Right hindlimb (tissue), 1 donor: Measurements from ENCODE around the gene STMN3.
"Not testable (repeated sequence)": the region's sequence is repeated elsewhere in the genome, so short reads cannot be mapped to it uniquely, and the experiment has no call there.

ENCODE experiments used
- DNase-seq: peaks from one replicate; pipeline ENCODE4 v3.0.0-alpha.2; 2018

The STMN3 gene

DNA sequence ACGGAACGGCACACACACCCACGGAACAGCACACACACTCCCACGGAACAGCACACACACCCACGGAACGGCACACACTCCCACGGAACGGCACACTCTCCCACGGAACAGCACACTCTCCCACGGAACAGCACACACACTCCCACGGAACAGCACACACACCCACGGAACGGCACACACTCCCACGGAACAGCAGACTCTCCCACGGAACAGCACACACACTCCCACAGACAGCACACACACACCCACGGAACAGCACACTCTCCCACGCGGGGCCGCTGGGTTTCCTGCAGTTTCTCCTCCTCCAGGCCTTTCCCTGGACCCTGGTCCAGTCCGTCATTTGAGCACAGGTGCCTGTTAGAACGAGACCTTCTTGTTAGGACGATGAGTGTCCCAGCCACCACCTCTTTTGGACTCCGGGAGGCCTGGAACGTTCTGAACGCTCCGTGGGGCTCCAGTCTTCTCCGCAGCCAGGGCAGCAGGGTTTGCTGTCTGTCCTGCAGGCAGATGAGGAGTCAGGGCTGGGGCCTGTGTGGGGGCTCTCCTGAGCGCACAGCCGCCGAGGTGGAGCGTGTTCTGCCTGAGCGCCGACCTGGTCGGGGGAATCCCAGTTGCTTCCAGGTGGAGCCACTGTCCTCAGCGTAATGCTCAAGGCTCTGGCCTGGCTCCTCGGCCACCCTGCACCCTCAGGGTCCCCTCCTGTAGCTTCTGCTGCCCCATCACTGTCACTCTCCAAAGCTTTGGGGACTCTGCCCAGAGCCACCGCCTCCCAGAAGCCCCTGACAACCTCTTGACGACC is 25.6 kb upstream of the STMN3 start:
- no peak for DNase-seq

DNA sequence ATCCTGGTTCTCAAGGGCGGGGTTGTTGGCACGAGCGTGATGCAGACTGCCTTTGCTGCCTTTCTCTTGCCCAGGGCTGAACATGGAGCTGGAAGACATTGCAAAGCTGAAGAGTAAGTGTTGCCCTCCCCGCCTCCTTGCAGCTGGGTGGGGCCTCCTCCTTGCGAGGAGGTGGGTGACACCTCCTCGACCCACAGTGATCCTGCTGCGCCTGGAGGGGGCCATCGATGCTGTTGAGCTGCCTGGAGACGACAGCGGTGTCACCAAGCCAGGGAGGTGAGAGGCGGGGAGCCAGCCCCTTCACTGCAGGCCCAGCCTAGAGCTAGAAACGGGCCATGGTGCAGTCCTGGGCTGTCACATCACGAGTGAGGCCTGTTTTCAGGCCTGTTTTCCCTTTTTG is 24.8 kb upstream of the STMN3 start:
- no peak for DNase-seq

GRCh38 chr20:63675681-63676368 is 22.6 kb upstream of the STMN3 start:
- DNase-seq: no peak

- DNase-seq: no peak
These were observed 20.7 kb upstream of the STMN3 start for GRCh38 chr20:63673951-63674350.

- DNase-seq: no peak
These were observed 19.4 kb upstream of the STMN3 start for GRCh38 chr20:63672666-63673065.

- DNase-seq: not testable (repeated sequence)
These were observed 18.5 kb upstream of the STMN3 start for GRCh38 chr20:63671695-63672094.

DNA sequence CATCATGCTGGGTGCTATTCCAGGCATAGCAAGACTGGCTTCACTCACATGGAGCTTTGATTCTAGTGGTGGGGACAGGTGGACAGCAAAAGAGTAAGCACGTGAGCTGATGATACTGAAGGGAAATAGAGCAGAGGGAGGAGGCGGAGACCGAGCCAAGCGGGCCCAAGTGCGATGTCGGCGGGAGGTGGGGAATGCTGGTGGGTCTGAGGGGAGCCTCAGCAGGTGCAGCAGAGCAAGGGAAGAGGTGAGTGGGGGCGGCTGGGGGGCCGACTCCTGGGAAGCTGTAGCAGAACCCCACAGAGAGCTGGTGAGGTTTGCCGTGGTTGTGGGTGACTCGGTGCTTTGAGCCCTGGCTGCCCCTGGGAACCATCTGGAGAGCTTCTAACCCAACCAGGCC is 15.1 kb upstream of the STMN3 start:
- DNase-seq: no peak

- DNase-seq: no peak
These were observed 14.6 kb upstream of the STMN3 start for GRCh38 chr20:63667858-63668257.

DNA sequence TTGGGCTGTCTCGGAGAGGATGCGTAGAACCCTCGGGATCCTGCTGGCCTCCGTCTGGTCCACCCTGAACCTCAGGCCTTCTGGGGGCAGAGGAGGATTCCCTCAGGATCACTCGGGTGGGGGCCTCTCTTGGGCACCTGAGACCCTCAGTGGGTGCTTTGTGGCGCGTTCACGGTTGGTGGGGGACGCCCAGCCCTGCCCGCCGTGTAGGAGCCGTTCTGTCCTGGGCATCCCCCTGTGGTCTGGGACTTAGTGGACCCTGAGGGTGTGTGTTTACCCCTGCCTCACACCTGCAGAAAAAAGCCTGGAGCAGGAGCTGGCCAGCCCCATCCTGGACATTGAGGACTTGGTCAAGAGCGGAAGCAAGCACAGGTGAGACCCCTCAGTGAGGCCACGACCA is 12.5 kb upstream of the STMN3 start:
- DNase-seq: no peak

DNA sequence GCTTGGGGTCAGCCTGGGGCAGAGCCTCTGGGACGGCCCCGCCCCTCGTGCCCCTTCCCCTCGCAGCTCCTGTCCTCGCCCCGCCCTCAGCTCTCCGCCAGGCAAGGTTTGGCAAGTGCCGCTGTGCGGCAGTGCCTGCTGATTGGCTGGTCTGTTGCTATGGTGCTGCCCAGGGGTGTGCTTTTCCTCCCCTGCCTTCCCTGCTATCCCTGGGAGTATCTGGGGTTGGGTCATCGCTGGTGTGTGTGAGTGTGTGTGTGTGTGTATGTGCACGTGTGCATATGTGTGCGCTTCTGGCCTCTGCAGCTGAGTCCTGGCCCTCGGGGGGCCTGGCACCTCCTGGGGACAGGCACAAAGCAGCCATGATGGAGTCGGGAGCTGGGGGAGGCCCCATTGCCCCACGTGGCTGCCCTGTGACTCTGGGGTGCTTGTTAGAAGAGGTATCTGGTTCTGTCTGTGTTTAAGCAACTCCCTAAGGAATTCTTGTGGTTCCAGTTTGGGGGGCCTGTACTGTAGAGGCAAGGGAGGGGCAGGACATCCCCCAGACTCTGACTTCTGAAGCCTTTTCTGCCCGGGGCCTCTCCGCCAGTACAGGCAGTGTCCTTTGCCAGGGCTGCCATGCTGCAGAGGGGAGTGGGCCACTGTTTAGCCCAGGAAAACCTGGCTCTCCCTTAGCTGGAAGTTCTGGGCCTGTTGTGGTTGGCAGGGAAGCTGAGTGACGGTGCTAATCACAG is 11.8 kb upstream of the STMN3 start:
- no peak for DNase-seq

GRCh38 chr20:63664143-63664851 is 11.1 kb upstream of the STMN3 start:
- DNase-seq: no peak

GRCh38 chr20:63663332-63664066 is 10.3 kb upstream of the STMN3 start:
- DNase-seq: no peak

GRCh38 chr20:63662813-63663189 is 9.6 kb upstream of the STMN3 start:
- DNase-seq: no peak

GRCh38 chr20:63661959-63662812 is 9.0 kb upstream of the STMN3 start:
- DNase-seq: no peak

- no peak for DNase-seq
These were observed 7.9 kb upstream of the STMN3 start for GRCh38 chr20:63661108-63661507.

GRCh38 chr20:63660622-63661021 is 7.4 kb upstream of the STMN3 start:
- no peak for DNase-seq

DNA sequence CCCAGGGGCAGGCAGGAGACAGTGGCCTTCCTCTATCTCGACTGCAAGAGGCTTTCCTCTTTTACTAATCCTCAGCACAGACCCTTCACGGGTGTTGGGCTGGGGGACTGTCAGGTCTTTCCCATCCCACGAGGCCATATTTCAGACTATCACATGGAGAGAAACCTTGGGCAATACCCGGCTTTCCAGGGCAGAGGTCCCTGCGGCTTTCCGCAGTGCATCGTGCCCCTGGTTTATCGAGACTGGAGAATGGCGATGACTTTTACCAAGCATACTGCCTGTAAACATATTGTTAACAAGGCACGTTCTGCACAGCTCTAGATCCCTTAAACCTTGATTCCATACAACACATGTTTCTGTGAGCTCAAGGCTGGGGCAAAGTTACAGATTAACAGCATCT is 7.0 kb upstream of the STMN3 start:
- DNase-seq: not testable (repeated sequence)

GRCh38 chr20:63659370-63659769 is 6.1 kb upstream of the STMN3 start:
- DNase-seq: no peak

DNA sequence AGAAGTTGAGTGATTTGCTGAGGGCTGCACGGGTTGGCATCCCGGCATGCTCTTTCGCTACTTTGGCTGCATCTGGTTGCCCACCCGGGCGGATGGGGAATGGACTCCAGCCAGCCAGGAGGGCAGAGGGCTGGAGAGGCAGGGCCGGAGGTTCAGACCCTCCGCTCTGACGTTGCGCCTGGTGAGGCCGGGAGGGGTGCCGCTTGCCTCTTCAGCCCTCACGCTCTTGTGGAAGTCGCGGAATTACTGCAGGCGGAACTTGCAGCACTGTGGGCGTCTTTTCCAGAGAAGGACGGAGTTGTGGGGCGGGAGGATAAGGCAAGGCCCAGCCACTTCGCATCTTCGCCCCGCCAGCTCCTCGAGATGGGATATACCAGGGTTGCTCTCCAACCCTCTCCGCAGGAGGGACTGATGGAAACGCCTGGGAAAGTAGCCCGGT is 5.5 kb upstream of the STMN3 start:
- no peak for DNase-seq

- DNase-seq: peak; percentile 95
These were observed 4.9 kb upstream of the STMN3 start, which contains the start of gene RTEL1 for GRCh38 chr20:63657937-63658748. TSS of gene RTEL1 (plus strand) at chr20:63658312. CDS start at chr20:63659403, 1,091 bp downstream.
